ENCODE measurements around the gene BTC.

GRCh38 chr4:74755486-74755885 is 38.8 kb downstream of the BTC start:
- TF ChIP-seq, protein P1, sequence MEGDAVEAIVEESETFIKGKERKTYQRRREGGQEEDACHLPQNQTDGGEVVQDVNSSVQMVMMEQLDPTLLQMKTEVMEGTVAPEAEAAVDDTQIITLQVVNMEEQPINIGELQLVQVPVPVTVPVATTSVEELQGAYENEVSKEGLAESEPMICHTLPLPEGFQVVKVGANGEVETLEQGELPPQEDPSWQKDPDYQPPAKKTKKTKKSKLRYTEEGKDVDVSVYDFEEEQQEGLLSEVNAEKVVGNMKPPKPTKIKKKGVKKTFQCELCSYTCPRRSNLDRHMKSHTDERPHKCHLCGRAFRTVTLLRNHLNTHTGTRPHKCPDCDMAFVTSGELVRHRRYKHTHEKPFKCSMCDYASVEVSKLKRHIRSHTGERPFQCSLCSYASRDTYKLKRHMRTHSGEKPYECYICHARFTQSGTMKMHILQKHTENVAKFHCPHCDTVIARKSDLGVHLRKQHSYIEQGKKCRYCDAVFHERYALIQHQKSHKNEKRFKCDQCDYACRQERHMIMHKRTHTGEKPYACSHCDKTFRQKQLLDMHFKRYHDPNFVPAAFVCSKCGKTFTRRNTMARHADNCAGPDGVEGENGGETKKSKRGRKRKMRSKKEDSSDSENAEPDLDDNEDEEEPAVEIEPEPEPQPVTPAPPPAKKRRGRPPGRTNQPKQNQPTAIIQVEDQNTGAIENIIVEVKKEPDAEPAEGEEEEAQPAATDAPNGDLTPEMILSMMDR (IDR thresholded peaks at IDR 0.05), result no peak
- TF ChIP-seq POLR2A (IDR thresholded peaks at IDR 0.05), result no peak
